GM19328 (cell line): ENCODE data around the gene GPR3.
"Not testable (repeated sequence)": the region's sequence is repeated elsewhere in the genome, so short reads cannot be mapped to it uniquely, and the experiment has no call there.

Experiments used
- ATAC-seq: cut with Tn5 transposase; IDR thresholded peaks from one replicate; pipeline ENCODE4 v1.9.1; 2021; ENCODE audit warnings: mild to moderate bottlenecking, moderate library complexity; ENCODE audit not compliant: unreplicated experiment

Gene GPR3

DNA sequence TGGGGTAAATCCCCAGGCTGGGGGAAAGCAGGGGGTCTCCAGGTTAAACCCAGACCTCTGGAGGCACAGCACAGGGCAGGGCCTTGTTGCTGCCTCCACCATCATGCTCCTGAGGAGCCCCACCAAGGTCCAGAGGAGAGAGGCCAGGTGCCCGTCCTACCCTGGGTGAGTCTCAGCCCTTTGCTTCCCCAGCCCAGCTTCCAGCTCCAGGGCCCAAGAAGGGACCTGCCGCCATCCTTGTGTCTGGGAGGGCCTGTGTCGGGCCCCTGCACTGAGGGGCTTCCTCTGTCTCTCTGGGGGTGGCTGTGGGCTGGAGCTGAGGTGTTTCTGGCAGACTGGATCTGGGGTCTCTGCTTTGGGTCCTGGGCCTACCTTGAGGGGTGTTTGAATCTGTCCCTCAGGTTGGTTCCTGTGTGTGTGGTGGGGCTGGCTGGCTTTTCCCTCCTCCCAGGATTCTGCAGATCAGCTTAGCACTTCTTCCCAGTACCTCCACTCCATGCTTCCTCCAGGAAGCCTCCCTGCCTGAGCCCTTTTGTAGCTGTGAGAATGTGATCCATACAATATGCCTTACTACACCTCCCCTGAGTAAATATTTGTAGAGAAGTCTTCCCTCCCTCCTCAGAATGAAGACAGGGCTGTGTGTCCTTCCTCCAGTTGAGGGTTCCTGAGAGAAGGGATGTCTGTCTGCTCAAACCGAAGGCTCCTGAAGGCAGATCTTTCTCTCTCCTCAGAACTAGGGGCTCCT lies 6.2 kb downstream of the GPR3 start:
- no peak for ATAC-seq

DNA sequence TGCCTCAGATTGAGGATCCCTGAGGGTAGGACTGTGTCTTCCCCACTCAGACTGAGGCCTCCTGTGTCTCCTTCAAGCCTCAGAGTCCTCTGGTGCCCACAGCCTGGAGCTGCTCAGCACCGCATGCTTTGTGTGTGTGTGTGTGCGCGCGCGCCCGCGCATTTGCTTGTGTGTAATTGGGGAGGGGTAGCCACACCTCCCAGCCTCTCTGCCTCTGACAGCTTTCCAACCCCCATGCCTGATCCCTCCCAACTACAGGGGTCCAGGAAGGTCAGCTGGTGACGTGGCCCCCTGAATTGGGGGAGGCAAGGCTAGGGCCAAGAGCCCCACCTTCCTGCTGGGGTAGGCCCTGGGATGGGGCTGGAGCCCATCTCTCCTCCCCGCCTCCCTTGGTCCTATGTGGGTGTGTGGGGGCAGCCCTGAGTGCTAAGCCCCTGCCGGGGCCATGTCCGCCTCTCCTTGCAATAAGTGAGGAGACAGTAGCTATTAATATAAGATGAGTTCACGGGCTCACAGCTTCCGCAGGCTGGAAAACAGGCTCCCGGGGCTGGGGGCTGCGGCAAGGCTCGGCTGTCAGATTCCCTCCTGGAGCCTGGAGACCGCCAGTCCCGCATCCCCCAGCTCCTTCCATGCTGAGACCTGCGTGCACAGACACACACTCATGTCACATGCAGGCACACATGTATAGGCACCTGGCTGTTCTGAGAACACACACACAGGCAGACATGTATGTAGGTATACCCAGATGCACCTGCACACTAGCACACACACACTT lies 7.0 kb downstream of the GPR3 start:
- no peak for ATAC-seq

DNA sequence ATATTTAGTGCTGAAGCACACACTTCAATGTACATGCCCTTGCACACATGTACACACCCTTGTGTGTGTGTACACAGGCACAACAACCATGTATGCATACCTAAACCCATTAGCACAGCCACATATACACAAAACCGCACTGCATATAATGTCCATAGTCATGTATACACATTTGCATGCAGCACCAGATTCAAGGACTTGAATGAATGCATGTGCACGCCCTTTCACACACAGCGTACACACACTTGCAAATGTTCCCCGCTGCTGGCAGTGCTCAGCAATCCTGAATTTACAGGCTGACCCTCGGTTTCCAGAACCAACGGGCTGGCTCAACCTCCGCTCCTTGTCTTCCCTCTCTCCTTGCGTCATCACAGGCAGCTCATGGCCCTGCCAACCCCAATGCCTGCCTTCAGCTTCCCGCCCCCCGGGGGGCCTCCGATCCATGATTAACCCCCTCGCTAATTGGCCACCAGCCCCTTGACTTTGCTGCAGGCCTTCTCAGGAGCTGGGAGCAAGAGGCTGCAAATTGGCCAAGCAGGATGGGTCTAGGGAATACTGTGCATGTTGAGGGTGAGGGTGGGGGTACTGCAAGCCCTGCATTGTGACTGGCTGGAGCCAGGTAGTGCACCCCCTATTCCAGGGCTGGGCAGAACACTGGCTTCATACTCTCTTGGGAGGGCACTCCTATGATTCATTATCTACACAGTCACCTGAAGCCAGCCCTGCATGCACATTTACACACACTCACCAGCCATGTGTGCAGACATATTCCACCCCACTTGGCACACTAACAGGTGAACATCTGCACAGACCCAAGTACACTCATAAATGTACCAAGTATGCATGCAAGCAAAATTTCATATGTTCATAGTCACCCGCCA lies 7.9 kb downstream of the GPR3 start:
- no peak for ATAC-seq

DNA sequence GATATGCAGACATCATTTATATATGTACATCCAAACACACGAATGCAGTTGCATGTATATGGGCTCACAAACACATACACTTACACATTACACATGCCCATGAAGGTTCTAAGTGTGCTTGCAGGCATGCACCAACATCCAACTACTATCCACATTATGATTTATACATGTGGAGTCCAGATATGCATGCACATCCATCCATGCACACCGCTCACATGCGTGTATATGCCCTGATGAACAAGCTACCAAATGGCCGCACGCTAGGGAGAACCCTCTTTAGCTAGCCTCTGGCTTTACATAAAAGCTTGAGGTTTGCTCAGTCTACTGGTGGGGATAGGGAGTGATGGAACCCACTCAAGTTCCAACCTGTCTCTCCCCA lies 8.5 kb downstream of the GPR3 start:
- no peak for ATAC-seq

DNA sequence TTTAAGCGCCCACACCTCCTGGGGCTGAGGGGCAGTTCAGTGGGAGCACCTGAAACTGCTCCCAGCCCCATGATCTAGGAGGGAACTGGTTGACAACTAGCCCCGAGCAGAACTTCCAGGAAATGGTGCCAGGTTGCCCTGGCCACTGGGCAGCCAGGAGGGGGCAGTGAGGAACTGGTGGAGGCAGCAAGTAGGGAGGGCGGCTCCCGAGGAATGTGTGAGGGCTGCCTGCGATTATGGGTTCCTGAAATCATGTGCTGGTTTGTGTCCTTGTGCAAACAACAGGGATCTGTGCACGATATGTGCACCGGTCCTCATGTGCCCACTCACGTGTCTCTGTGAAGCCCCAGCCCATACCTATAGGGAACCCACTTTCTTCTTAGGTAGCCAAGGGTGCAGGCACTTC lies 9.9 kb downstream of the GPR3 start:
- ATAC-seq, result no peak

DNA sequence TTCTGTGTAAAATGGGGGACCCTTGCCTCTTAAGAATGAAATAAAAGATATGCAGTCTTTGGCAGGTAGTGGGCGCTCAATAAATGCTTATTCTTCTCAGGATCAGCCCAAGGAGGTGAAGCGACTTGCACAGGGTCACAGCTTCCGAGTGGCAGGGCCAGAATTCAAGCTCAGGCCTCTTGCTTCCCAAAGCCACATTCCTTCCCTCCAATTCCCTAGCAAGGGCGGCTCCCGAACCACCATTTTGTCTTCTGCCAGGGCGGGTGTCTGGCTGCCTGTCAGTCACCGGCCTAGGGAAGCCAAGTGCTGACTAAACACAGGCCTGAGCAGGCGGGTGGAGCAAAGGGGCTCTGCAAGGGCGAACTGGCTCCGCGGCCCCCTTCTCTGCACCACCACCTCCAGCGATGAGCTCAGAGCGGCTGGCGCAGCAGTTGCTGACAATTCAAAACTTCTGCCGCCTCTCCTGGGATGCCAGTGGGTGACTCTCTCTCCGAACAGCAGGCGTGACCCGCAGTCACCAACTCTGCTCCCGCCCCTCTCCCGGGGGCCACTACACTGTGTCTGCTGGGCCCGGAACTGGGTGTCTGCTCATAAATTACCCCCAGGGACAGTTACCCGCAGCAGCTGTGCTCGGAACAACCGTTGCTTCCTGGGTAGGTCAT lies 10.8 kb downstream of the GPR3 start:
- ATAC-seq, result no peak

DNA sequence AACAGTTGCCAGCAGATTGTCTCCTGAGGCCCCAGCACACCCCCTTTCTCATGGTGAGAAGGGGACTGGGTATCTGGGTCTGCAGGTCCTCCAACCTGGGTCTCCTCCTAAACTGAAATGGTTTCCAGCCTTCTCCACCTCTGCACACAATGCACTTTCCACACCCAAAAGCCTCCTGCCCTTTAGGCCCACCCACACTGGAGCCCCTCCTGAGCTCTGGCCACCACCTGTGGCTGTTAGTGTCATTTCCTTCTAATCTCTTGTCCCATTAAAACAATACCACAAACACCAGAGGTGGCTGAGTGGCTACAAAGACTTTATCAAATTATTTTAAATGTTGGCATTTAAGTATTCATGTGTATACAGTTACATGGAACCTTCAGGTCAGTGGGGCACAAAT lies 11.5 kb downstream of the GPR3 start:
- ATAC-seq, result no peak

DNA sequence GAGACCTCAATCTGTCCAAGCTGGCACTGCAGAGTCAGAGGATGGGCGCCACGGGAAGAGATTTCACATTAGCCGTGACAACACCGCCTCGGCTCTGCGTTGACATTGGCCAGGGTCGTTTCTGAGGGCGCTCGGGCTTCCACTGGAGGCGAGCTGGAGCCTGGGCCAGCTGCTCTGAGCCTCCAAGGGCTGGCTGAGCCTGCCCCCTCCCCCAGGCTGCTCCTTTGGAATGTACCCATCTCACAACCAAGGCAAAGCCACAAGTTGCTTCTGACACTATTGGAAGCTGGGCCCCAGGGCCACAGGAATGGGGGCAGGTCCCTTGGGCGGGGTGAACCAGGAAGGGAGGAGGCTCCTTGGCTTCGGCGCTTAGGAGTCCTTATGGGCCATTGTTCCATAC lies 12.7 kb downstream of the GPR3 start:
- ATAC-seq, result no peak

DNA sequence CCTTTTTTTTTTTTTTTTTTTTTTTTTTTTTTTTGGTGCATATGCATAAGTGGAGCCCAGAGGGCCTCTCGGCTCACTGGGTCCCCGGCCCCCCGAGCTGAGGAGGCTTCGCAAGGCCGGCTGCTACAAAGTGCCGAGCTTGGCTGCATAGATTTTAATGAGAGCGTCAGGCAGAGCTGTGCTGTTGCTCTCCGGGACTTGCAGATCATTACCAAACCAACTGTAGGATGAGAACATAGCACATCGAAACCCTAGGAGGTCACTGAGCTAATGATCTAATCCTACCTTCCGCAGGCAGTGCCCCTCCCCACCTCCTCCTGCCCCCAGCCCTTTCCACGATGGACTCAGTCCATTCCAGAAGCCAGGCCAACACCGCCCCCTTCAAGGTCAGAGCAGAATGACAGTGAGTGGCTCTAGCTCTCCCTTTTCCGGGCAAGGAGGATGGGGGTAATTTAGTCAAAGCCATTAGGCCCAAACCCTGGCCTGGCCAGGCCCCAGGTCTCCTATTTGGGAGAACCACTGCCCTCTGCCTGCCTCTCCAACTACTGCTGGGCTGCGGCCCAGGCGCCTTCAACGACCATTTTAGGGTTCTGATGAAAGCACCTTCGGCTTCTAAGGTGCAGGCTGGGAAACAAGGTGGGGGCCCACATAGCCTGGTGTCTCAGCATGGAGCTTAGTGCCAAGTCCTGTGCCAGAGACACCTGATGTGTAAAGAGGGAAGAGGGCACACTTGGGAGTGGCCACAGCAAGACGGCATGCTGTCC lies 13.4 kb downstream of the GPR3 start:
- ATAC-seq, result not testable (repeated sequence)

DNA sequence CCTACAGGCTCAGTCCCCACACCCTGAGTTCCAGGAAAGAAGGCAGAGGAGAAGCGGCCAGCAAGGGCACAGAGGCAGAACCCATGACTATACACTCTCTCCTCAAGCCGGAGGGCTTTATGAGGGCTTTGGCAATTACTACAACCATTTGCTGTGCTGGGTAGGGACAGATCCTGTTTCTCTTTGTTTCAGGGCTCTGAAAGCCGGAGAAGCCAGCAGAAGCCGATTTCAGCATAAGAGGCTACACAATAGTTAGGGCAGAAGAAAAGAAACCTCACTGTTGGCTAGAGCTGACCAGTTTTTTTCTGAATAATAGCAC lies 13.9 kb downstream of the GPR3 start:
- ATAC-seq, result no peak

DNA sequence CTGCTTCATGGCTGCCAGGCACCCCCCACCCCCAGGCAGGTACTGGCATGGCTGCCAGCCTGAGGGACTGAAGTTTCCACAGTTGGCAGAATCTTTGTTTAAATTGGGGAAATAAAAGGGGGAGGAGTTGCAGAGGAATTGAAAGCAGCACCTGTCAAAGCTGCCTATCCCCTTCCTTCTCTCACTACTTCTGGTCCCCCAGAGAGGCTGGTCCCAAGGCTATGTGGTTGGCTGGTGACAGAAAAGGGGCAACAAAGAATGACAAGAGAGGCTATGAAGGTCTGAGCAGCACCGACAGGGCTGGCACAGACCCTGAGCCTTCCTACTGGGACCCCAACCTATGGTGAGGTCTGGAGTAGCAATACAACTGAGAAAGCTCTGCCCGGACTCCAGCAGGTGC lies 14.4 kb downstream of the GPR3 start:
- ATAC-seq, result not testable (repeated sequence)

DNA sequence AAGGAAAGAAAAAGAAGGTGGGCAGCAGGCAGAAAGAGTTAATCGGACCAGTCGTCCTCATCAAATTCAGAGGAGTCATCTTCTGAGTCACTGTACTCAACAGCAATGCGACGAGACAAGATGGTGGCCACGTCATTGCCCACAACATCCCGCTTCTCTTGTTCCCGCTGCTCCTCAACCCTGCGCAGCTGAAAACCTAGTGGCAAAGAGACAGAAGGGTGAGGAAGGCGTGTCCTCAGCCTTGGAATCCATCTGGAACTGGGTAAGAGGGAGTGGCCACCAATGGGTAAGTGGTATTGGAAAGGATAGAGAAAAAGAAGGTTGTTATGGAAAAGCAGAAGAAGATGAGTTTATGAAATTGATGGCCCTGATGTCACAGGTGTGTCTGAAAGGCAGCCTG lies 15.7 kb downstream of the GPR3 start:
- no peak for ATAC-seq

DNA sequence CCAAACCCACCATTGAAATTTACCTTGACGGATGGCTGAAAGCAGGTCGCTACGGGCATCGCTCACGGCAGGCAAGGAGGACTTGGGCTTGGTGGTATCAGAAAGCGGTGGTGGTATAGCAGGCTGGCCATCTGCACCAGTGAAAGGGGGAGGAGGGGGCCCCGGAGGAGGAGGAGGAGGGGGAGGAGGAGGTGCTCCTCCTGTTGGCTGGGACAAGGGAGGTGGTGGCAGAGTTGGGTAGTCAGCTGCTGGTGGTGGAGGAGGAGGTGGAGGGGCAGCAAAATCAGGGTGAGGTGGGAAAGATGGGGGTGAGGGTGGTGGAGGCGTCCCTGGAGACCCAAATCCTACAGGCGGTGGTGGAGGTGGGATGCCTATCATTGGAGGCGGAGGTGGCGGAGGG lies 17.2 kb downstream of the GPR3 start:
- no peak for ATAC-seq

DNA sequence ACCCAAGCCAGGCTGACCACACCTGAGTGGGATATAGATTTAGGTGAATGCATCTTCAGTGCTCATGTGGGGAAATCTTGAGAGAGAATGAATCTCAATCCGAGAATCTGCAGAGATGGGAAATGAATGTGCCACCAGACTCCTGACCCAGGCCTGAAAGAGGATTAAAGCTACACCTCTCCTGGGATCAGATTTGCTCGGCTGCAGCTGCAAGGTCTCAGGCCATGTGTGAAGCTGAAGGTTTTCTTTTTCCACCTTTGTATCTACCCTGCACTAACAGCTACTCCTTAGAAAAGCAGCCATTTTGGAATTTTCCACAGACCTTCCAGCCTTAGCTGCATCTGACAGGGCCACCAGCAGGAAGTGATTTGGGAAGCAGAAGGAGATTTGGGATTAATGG lies 18.3 kb downstream of the GPR3 start:
- ATAC-seq, result no peak

DNA sequence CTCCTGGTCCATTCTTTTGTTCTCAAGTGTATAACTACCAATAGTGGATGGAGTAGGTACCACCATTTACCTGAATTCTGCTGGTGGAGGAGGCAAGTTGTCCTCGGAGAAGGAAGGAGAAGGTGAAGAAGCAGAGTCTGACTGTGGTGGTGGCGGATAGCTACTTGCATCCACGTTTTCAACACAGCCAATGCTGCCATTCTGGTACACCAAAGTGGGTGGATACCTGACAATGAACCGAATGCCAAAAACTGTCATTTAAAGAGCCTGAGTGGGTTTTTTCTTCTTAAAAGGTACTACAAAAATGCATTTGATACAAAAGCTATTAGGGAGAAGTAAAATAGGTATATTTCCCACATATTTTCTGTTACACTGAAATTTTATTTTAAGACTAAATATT lies 20.1 kb downstream of the GPR3 start:
- no peak for ATAC-seq

DNA sequence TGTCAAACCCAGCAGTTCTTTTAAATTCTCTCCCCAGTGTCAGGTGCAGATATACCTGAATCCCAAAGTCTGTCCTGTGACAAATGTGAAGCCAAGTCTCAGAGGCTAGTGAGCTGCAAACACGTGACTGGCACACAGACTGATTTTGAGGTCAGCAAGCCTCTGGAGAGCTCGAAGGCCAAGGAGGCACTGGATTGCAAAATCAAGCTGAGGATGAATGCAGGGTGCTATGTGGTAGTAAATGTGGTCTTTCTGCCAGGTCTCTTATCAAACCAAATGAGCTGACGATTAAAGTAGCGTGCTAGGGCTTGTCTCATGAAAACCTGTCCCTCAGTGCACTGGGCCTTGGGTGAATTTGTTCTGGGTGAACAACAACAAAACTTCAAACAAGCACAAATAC lies 20.6 kb downstream of the GPR3 start:
- ATAC-seq, result no peak

DNA sequence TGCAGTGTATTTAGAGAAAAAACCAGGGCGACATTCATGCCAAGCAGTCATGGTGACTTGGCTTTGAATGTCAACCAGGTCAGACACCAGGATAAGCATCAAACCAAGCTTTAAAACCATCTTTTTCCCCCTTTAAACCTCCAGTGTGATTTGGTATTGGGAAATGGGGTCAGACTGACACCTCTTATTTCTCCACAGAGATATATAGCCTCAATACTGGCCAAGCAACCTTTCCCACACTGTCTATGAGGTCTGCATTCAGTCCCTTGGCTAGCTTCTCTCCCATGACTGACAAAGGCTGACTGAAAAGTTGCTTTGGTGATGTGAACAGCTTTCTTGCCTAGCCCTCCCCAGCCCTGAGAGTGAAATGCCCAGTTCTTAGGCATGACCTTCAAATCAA lies 21.7 kb downstream of the GPR3 start:
- no peak for ATAC-seq

DNA sequence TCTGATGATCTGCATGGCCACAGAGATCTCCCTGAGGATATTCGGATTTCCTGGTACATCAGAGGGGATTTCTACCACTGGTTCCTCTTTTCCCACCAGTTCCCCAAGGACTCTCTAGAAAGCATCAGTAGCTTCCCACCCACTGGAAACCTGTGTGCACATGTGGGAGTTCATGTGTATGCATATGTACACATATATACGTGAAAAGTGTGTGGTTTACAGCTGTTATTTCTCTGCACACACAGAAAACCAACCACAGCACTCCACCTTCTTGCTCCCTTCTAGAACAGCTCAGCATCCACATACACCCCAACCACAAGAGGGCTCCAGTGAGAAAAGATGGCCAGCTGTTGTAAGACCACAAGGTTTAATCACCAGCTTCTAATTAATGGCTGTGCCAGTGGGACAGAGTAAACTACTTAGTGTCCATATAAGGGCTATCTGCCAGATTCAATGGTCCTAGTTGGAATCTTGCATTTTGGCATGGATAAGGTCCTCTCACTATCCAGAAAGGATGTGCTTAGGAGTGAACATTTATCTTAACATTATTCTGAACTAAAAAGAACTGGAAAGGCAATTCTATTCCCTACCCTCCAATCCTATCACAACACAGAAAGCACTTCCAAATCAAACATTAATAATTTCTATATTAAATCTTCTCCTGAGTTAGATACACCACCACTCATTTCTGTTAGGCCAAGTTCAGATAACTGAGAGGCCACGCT lies 24.1 kb downstream of the GPR3 start:
- no peak for ATAC-seq

DNA sequence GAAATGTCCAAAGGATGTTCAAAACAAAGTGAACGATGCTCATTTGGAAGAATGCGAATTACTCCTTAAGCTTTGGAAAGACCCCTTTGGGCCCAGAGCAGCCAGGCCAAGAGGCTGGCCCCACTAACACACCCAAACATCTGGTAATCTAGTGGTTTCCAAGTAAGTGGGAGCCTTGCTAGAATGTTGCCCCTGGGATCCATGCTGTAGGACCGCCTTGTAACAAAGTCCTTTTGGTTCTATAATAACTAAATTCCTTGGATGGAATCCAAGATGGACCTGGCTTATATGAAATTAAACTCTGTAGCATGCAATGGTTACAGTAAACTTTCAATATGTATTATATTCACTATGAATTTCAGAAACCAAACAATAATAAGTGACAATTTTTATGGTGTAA lies 25.3 kb downstream of the GPR3 start:
- no peak for ATAC-seq
